H9 (cell line): ENCODE measurements around the gene HAUS7. TPM values are rescaled to one million over a fixed set of nuclear protein-coding genes. Genes with fewer than 3 reads are reported as not detected.
A peak's percentile ranks its signal among the peaks of the same experiment; 100 is the strongest.

ENCODE experiments used
- DNase-seq: peaks from one replicate; pipeline ENCODE4 v3.0.0-alpha.2; 2017
- H2AFZ ChIP-seq: one replicate; pipeline ENCODE4 v1.6.1; 2013; ENCODE audit warnings: mild to moderate bottlenecking, low read length, control low read depth, moderate library complexity
- H2AK5ac ChIP-seq: 2 replicates; pipeline ENCODE4 v1.6.1; 2013; ENCODE audit warnings: low read length, control low read depth, mixed read lengths; ENCODE audit not compliant: insufficient read length
- H2BK120ac ChIP-seq: one replicate; pipeline ENCODE4 v1.6.1; 2013; ENCODE audit warnings: low read depth, mild to moderate bottlenecking, low read length, control low read depth, inconsistent platforms; ENCODE audit not compliant: poor library complexity, severe bottlenecking
- H2BK12ac ChIP-seq: 2 replicates; pipeline ENCODE4 v1.6.1; 2013; ENCODE audit warnings: low read length, control low read depth, mixed read lengths, low read depth; ENCODE audit not compliant: insufficient read length
- H2BK15ac ChIP-seq: 2 replicates; pipeline ENCODE4 v1.6.1; 2013; ENCODE audit warnings: low read depth, low read length, control low read depth
- H2BK20ac ChIP-seq: one replicate; pipeline ENCODE4 v1.6.1; 2013; ENCODE audit warnings: low read depth, mild to moderate bottlenecking, low read length, control low read depth, inconsistent platforms; ENCODE audit not compliant: poor library complexity, severe bottlenecking
- H2BK5ac ChIP-seq: 2 replicates; pipeline ENCODE4 v1.6.1; 2013; ENCODE audit warnings: low read length, control low read depth, mixed read lengths; ENCODE audit not compliant: insufficient read length
- H3K14ac ChIP-seq: 2 replicates; pipeline ENCODE4 v1.6.1; 2013; ENCODE audit warnings: low read length, control low read depth; ENCODE audit not compliant: insufficient read depth
- H3K18ac ChIP-seq: 2 replicates; pipeline ENCODE4 v1.6.1; 2013; ENCODE audit warnings: low read depth, mild to moderate bottlenecking, mixed read lengths, low read length, control low read depth; ENCODE audit not compliant: insufficient read length
- H3K23ac ChIP-seq: 2 replicates; pipeline ENCODE4 v1.6.1; 2013; ENCODE audit warnings: low read length, control low read depth, mixed read lengths, low read depth; ENCODE audit not compliant: insufficient read length
- H3K23me2 ChIP-seq: 2 replicates; pipeline ENCODE4 v1.6.1; 2013; ENCODE audit warnings: low read depth, mild to moderate bottlenecking, mixed read lengths, low read length, control low read depth; ENCODE audit not compliant: insufficient read length, poor library complexity, severe bottlenecking
- H3K27ac ChIP-seq: 2 replicates; pipeline ENCODE4 v1.5.1; 2013; ENCODE audit warnings: low read length, control low read depth, mixed read lengths, low read depth; ENCODE audit not compliant: insufficient read length
- H3K27me3 ChIP-seq: 2 replicates; pipeline ENCODE4 v1.6.1; 2013; ENCODE audit warnings: low read length, control low read depth, inconsistent platforms; ENCODE audit not compliant: insufficient read depth
- H3K4ac ChIP-seq: 2 replicates; pipeline ENCODE4 v1.6.1; 2013; ENCODE audit warnings: low read depth, mild to moderate bottlenecking, control low read depth, inconsistent platforms, low read length, moderate library complexity
- H3K4me1 ChIP-seq: 2 replicates; pipeline ENCODE4 v1.6.1; 2013; ENCODE audit warnings: low read length, control low read depth, inconsistent platforms; ENCODE audit not compliant: insufficient read depth
- H3K4me2 ChIP-seq: 2 replicates; pipeline ENCODE4 v1.6.1; 2013; ENCODE audit warnings: low read length, control low read depth, mixed read lengths; ENCODE audit not compliant: insufficient read length, insufficient read depth
- H3K56ac ChIP-seq: 2 replicates; pipeline ENCODE4 v1.6.1; 2013; ENCODE audit warnings: low read depth, mild to moderate bottlenecking, mixed read lengths, low read length, control low read depth; ENCODE audit not compliant: insufficient read length
- H3K79me1 ChIP-seq: 2 replicates; pipeline ENCODE4 v1.6.1; 2013; ENCODE audit warnings: low read depth, mild to moderate bottlenecking, moderate library complexity, low read length, control low read depth, inconsistent platforms; ENCODE audit not compliant: insufficient read depth, poor library complexity, severe bottlenecking
- H3K79me2 ChIP-seq: 2 replicates; pipeline ENCODE4 v1.6.1; 2013; ENCODE audit warnings: low read length, control low read depth, inconsistent platforms; ENCODE audit not compliant: insufficient read depth
- H3K9ac ChIP-seq: 2 replicates; pipeline ENCODE4 v1.6.1; 2013; ENCODE audit warnings: low read length, control low read depth, mixed read lengths; ENCODE audit not compliant: insufficient read length; ENCODE audit errors: extremely low read depth
- H3K9me3 ChIP-seq: one replicate; pipeline ENCODE4 v1.6.1; 2013; ENCODE audit warnings: low read depth, low read length, inconsistent platforms; ENCODE audit not compliant: control insufficient read depth
- H3T11ph ChIP-seq: one replicate; pipeline ENCODE4 v1.6.1; 2013; ENCODE audit warnings: mild to moderate bottlenecking, low read length, control low read depth, inconsistent platforms
- H4K20me1 ChIP-seq: one replicate; pipeline ENCODE4 v1.6.1; 2013; ENCODE audit not compliant: control insufficient read depth, insufficient read length, insufficient read depth
- H4K5ac ChIP-seq: 2 replicates; pipeline ENCODE4 v1.6.1; 2013; ENCODE audit warnings: low read depth, mild to moderate bottlenecking, mixed read lengths, low read length, control low read depth; ENCODE audit not compliant: insufficient read length
- H4K8ac ChIP-seq: replicated peaks from 2 replicates; pipeline ENCODE4 v1.6.1; 2013; ENCODE audit warnings: low read length, control low read depth, mixed read lengths, low read depth; ENCODE audit not compliant: insufficient read length
- H4K91ac ChIP-seq: 2 replicates; pipeline ENCODE4 v1.6.1; 2013; ENCODE audit warnings: low read depth, mild to moderate bottlenecking, moderate library complexity, mixed read lengths, low read length, control low read depth; ENCODE audit not compliant: insufficient read length
- H3K27ac Mint-ChIP-seq, 3 experiments: 2 replicates in 2 of 3; 3 replicates in 1 of 3; pipeline ENCODE4 v1.8.0; 2020 to 2021; ENCODE audit warnings: mixed read lengths in 3 of 3, mild to moderate bottlenecking in 1 of 3, moderate library complexity in 1 of 3
- H3K27me3 Mint-ChIP-seq: 2 replicates; pipeline ENCODE4 v1.8.0; 2021; ENCODE audit warnings: low read depth, mild to moderate bottlenecking, moderate library complexity, mixed read lengths
- H3K36me3 Mint-ChIP-seq, 3 experiments: 2 replicates in 2 of 3; 3 replicates in 1 of 3; pipeline ENCODE4 v1.8.0; 2020 to 2021; ENCODE audit warnings: low read depth in 3 of 3, mixed read lengths in 3 of 3; ENCODE audit not compliant: insufficient read depth in 1 of 3
- H3K4me1 Mint-ChIP-seq, 2 experiments: 2 replicates each; pipeline ENCODE4 v1.8.0; 2020; ENCODE audit warnings: mixed read lengths in 2 of 2
- H3K4me3 Mint-ChIP-seq, 2 experiments: 2 replicates in 1 of 2; 3 replicates in 1 of 2; pipeline ENCODE4 v1.8.0; 2020 to 2021; ENCODE audit warnings: mild to moderate bottlenecking in 2 of 2, mixed read lengths in 2 of 2, moderate library complexity in 1 of 2
- H3K9me3 Mint-ChIP-seq, 2 experiments: 2 replicates in 1 of 2; 3 replicates in 1 of 2; pipeline ENCODE4 v1.8.0; 2020; ENCODE audit warnings: mild to moderate bottlenecking in 2 of 2, mixed read lengths in 2 of 2, moderate library complexity in 1 of 2
- CTCF ChIP-seq: fragments of 200-600 bp; sonication (generic); conservative IDR thresholded peaks from 3 replicates; pipeline ENCODE4 v1.8.0; 2021; ENCODE audit warnings: antibody characterized with exemption, mild to moderate bottlenecking
- WGBS: extraction: QIAGEN DNeasy Blood & Tissue Kit; methylation state at CpG from one replicate; pipeline ENCODE4 v1.1.7; 2013; ENCODE audit warnings: missing lambda C conversion rate, low lambda C conversion rate, mixed read lengths; ENCODE audit not compliant: insufficient read length; ENCODE audit errors: extremely low coverage; 5-methylcytosine and 5-hydroxymethylcytosine counted together
- total RNA-seq: library from RNA; stranded (reverse); gene quantifications from 2 replicates; pipeline ENCODE4 v1.2.1, GENCODE V29; 2021

HAUS7 gene
- total RNA-seq, 1 experiment from 2014 or later, result 45.3 TPM

GRCh38 chrX:153464116-153464515 is 6.3 kb downstream of the HAUS7 start:
- H3K9me3 Mint-ChIP-seq, result peaks cover 68 to 88% of the 10 kb centered on the region in 2 experiments
- Histone ChIP-seq H3K27ac (no peak overlapping the region), H3K4me1 (no peaks in the 10 kb centered on the region), H2AK5ac (no peak overlapping the region), H2BK12ac (no peak overlapping the region), H3K4me2 (no peak overlapping the region), H3K27me3 (no peaks in the 10 kb centered on the region), H3K23ac (no peak overlapping the region), H4K5ac (no peak overlapping the region), H3K14ac (no peak overlapping the region), H3K23me2 (peaks cover 3% of the 10 kb centered on the region), H3K9ac (no peak overlapping the region), H3K79me1 (no peaks in the 10 kb centered on the region), H3K18ac (no peak overlapping the region), H2BK15ac (no peak overlapping the region), H3K56ac (no peak overlapping the region), H3K9me3 (peaks cover 56% of the 10 kb centered on the region), H4K91ac (no peak overlapping the region), H2BK5ac (no peak overlapping the region), H2AFZ (no peak overlapping the region), H3T11ph (no peak overlapping the region), H2BK20ac (no peak overlapping the region), H4K8ac (no peak overlapping the region), H3K4ac (no peak overlapping the region), H3K79me2 (no peaks in the 10 kb centered on the region), H4K20me1 (no peaks in the 10 kb centered on the region), H2BK120ac (no peak overlapping the region)
- H3K27me3 Mint-ChIP-seq, result no peaks in the 10 kb centered on the region; the same call in 1 of the 2 replicates
- no peak overlapping the region for H3K4me3 Mint-ChIP-seq
- 0 out of 7 replicates have a peak overlapping the region, but pooled peaks of 1 of the 3 experiments have one; percentile 73 for H3K27ac Mint-ChIP-seq
- H3K4me1 Mint-ChIP-seq, result no peaks in the 10 kb centered on the region
- no CpG with 5 or more reads among the region's 5 CpGs for WGBS
- no peak for TF ChIP-seq CTCF
- peaks cover 38 to 55% (median 45%) of the 10 kb centered on the region in 3 experiments for H3K36me3 Mint-ChIP-seq
- no peak for DNase-seq
